Glomerular visceral epithelial cell (primary cell): ENCODE measurements around the gene PLEKHD1.
A peak's percentile ranks its signal among the peaks of the same experiment; 100 is the strongest.

Source experiments
- DNase-seq: peaks from one replicate; pipeline ENCODE4 v3.0.0-alpha.2; 2016; ENCODE audit errors: extremely low spot score

Gene PLEKHD1

GRCh38 chr14:69518289-69519101 lies 34.0 kb downstream of the PLEKHD1 start:
- DNase-seq, result no peak

GRCh38 chr14:69519204-69520100 lies 34.9 kb downstream of the PLEKHD1 start:
- DNase-seq, result peak; percentile 70

GRCh38 chr14:69522026-69522425 lies 37.5 kb downstream of the PLEKHD1 start:
- DNase-seq, result no peak

GRCh38 chr14:69525896-69526295 lies 41.4 kb downstream of the PLEKHD1 start:
- no peak for DNase-seq

- no peak for DNase-seq
These were observed 43.1 kb downstream of the PLEKHD1 start for GRCh38 chr14:69527635-69528034.

GRCh38 chr14:69528143-69528542 lies 43.6 kb downstream of the PLEKHD1 start:
- no peak for DNase-seq

- DNase-seq, result no peak
These were observed 44.4 kb downstream of the PLEKHD1 start for GRCh38 chr14:69528930-69529329.

- DNase-seq, result no peak
These were observed 45.0 kb downstream of the PLEKHD1 start for GRCh38 chr14:69529563-69529962.

- DNase-seq, result no peak
These were observed 45.6 kb downstream of the PLEKHD1 start for GRCh38 chr14:69530095-69530494.

- no peak for DNase-seq
These were observed 46.6 kb downstream of the PLEKHD1 start for GRCh38 chr14:69531135-69531534.

- no peak for DNase-seq
These were observed 48.2 kb downstream of the PLEKHD1 start for GRCh38 chr14:69532561-69533340.

GRCh38 chr14:69535230-69535848 lies 50.8 kb downstream of the PLEKHD1 start:
- peak; percentile 42 for DNase-seq

- DNase-seq, result no peak
These were observed 52.4 kb downstream of the PLEKHD1 start for GRCh38 chr14:69536971-69537370.

GRCh38 chr14:69537900-69538299 lies 53.4 kb downstream of the PLEKHD1 start:
- no peak for DNase-seq

GRCh38 chr14:69538766-69539165 lies 54.2 kb downstream of the PLEKHD1 start:
- DNase-seq, result no peak

- no peak for DNase-seq
These were observed 55.3 kb downstream of the PLEKHD1 start for GRCh38 chr14:69539631-69540410.

GRCh38 chr14:69540654-69541335 lies 56.3 kb downstream of the PLEKHD1 start:
- no peak for DNase-seq

GRCh38 chr14:69542311-69542710 lies 57.8 kb downstream of the PLEKHD1 start:
- no peak for DNase-seq

- DNase-seq, result peak; percentile 90
These were observed 59.0 kb downstream of the PLEKHD1 start for GRCh38 chr14:69543341-69544115.
